ENCODE measurements around the gene AP4B1. TPM values are rescaled to one million over a fixed set of nuclear protein-coding genes. Genes with fewer than 3 reads are reported as not detected.

AP4B1 gene
- total RNA-seq, 3 donors from 2014 or later (not counting 1 experiment from before 2014, with no cell fraction given): 64.0 to 78.7 (median 77.6) TPM

DNA sequence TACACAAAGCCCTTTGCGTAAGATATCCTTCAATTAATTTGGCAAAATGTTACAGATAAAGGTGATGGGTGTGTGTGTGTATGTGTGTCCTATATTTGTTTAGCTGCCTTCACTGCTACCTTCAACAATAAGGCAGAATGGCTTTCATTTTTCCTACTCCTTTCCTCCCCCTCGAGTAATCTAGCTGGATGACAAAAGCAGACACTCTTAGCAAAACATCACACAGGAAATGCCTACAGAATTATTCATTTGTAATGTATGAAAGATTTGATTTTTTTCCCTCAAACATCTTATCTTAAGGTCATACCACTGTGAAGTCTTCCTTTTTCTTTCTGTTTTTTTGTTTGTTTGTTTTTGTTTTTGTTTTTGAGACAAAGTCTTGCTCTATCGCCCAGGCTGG, 43.7 kb downstream of the AP4B1 start:
- Mint-ChIP-seq H3K4me3 (peak overlapping the region; percentile 32), H3K36me3 (peaks cover 17% of the 10 kb centered on the region), H3K27me3 (ENCODE audit: low read depth in 2 of 2) (no peaks in the 10 kb centered on the region), H3K27ac (peak overlapping the region; percentile 76 to 89), H3K9me3 (no peaks in the 10 kb centered on the region), H3K4me1 (peaks cover 67% of the 10 kb centered on the region in 2 donors)
- intact Hi-C loops (cut with micrococcal nuclease): loop anchor here (1.0 kb wide), 1 partner anchor 10 kb away; the partner anchor contains the start of gene PTPN22
- H3K27ac ChIP-seq (ENCODE audit: low read length): peak overlapping the region; percentile 66
- H3K36me3 ChIP-seq (ENCODE audit: control insufficient read depth, insufficient read depth, low read length): peaks cover 41% of the 10 kb centered on the region
- TF ChIP-seq, protein P1, sequence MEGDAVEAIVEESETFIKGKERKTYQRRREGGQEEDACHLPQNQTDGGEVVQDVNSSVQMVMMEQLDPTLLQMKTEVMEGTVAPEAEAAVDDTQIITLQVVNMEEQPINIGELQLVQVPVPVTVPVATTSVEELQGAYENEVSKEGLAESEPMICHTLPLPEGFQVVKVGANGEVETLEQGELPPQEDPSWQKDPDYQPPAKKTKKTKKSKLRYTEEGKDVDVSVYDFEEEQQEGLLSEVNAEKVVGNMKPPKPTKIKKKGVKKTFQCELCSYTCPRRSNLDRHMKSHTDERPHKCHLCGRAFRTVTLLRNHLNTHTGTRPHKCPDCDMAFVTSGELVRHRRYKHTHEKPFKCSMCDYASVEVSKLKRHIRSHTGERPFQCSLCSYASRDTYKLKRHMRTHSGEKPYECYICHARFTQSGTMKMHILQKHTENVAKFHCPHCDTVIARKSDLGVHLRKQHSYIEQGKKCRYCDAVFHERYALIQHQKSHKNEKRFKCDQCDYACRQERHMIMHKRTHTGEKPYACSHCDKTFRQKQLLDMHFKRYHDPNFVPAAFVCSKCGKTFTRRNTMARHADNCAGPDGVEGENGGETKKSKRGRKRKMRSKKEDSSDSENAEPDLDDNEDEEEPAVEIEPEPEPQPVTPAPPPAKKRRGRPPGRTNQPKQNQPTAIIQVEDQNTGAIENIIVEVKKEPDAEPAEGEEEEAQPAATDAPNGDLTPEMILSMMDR (IDR thresholded peaks at IDR 0.05): no peak
- no peaks in the 10 kb centered on the region for H3K9me3 ChIP-seq (ENCODE audit: control insufficient read depth, insufficient read depth, low read length)
- H3K4me3 ChIP-seq (ENCODE audit: low read length): no peak overlapping the region
- WGBS (ENCODE audit: insufficient coverage): 81% methylated on average over 2 of the region's 3 CpGs
- DNase-seq: no peak
- ATAC-seq: peak in 2 of 3 donors; percentile 23 to 25
- peaks cover 21% of the 10 kb centered on the region for H3K4me1 ChIP-seq (ENCODE audit: control insufficient read depth, insufficient read depth, low read length)
- no peaks in the 10 kb centered on the region for H3K27me3 ChIP-seq (ENCODE audit: control insufficient read depth, insufficient read depth, low read length)

DNA sequence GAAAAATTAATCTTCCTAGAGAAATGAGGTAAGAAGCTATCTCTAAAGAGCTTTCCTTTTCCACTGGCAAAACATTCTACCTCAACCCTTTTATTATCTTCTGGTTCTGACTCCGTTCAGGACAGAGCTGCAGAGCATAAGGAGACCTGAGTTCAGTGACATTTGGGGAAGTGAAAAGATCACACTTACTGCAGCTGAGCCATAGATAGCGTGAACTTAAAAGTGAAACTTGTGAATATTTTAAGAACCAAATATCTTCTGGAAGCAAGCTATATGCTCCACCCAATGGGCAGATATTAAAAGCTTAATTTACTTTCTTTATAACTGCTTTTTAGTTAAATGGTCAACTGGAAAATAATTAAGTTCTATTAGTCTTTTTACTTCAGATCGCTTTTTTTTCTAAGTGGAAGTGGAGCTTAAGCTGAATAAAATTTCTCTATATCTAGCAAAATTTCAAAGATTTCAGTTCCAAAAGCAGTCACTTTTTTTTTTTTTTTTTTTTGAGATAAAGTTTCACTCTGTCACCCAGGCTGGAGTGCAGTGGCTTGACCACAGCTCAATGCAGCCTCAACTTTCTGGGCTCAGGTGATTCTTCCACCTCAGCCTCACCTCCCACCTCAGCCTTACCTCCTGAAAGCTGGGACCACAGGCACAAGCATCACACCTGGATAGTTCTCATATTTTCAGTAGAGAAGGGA, 45.0 kb downstream of the AP4B1 start:
- Mint-ChIP-seq H3K4me1 (peaks cover 57 to 62% of the 10 kb centered on the region in 2 donors), H3K4me3 (peak overlapping the region; percentile 65), H3K27ac (peak overlapping the region; percentile 76 to 89), H3K27me3 (ENCODE audit: low read depth in 2 of 2) (no peaks in the 10 kb centered on the region), H3K36me3 (peaks cover 20% of the 10 kb centered on the region), H3K9me3 (no peaks in the 10 kb centered on the region)
- ATAC-seq: peak; percentile 86 to 88 (median 88)
- no peaks in the 10 kb centered on the region for H3K9me3 ChIP-seq (ENCODE audit: control insufficient read depth, insufficient read depth, low read length)
- H3K27ac ChIP-seq (ENCODE audit: low read length): peak overlapping the region; percentile 66
- intact Hi-C loops (cut with micrococcal nuclease): loop anchor here (1.0 to 2.0 kb wide), 2 partner anchors 12 to 45 kb away; partner anchors contain the start of genes AP4B1, DCLRE1B and PTPN22
- TF ChIP-seq, protein P1 (IDR thresholded peaks at IDR 0.05): no peak
- peaks cover 43% of the 10 kb centered on the region for H3K36me3 ChIP-seq (ENCODE audit: control insufficient read depth, insufficient read depth, low read length)
- no peaks in the 10 kb centered on the region for H3K27me3 ChIP-seq (ENCODE audit: control insufficient read depth, insufficient read depth, low read length)
- DNase-seq: peak in 1 of 2 donors; percentile 47
- H3K4me3 ChIP-seq (ENCODE audit: low read length): peak overlapping the region; percentile 4
- WGBS (ENCODE audit: insufficient coverage): 8% methylated on average over 1 of the region's 3 CpGs
- peaks cover 21% of the 10 kb centered on the region for H3K4me1 ChIP-seq (ENCODE audit: control insufficient read depth, insufficient read depth, low read length)

DNA sequence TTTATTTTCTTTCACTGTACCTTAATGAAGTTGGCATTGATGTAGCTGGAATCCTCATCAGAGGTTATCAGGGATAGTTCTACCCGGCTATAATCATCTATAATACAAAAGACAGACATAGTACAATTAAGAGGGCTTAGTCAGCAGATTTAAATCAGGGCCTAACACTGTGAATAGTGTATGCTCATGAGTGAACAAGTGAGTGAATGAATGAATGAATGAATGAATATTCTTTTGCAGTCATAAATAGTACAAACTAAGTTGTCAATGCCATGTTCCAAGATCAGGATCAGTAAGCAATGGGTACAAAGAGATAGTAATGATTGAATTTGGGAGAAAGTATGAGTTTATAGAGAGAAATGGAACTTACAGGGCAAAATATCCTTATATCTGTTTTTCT, 45.6 kb downstream of the AP4B1 start:
- no peaks in the 10 kb centered on the region for H3K9me3 ChIP-seq (ENCODE audit: control insufficient read depth, insufficient read depth, low read length)
- peak overlapping the region; percentile 56 for H3K27ac ChIP-seq (ENCODE audit: low read length)
- DNase-seq (no peak), ATAC-seq (no peak)
- peaks cover 51 to 56% of the 10 kb centered on the region in 2 donors for H3K4me1 Mint-ChIP-seq
- intact Hi-C loops (cut with micrococcal nuclease): loop anchor here (2.0 kb wide), 1 partner anchor 46 kb away; the partner anchor contains the start of genes AP4B1 and DCLRE1B
- H3K36me3 Mint-ChIP-seq: peaks cover 20% of the 10 kb centered on the region
- H3K4me1 ChIP-seq (ENCODE audit: control insufficient read depth, insufficient read depth, low read length): peaks cover 21% of the 10 kb centered on the region
- H3K4me3 Mint-ChIP-seq: peak overlapping the region; percentile 65
- peak overlapping the region; percentile 76 to 89 for H3K27ac Mint-ChIP-seq
- H3K9me3 Mint-ChIP-seq: no peaks in the 10 kb centered on the region
- H3K36me3 ChIP-seq (ENCODE audit: control insufficient read depth, insufficient read depth, low read length): peaks cover 49% of the 10 kb centered on the region
- peak overlapping the region; percentile 1 for H3K4me3 ChIP-seq (ENCODE audit: low read length)
- H3K27me3 ChIP-seq (ENCODE audit: control insufficient read depth, insufficient read depth, low read length): no peaks in the 10 kb centered on the region
- WGBS (ENCODE audit: insufficient coverage): 80% methylated on average over 1 of the region's 1 CpG
- TF ChIP-seq, protein P1 (IDR thresholded peaks at IDR 0.05): no peak
- no peaks in the 10 kb centered on the region for H3K27me3 Mint-ChIP-seq (ENCODE audit: low read depth in 2 of 2)
